Measurements from ENCODE around the gene TRMT112. TPM values are rescaled to one million over a fixed set of nuclear protein-coding genes. Genes with fewer than 3 reads are reported as not detected.

Gene TRMT112
- total RNA-seq, 1 donor from 2014 or later = 257 TPM

GRCh38 chr11:64331569-64332371 is 14.4 kb upstream of the TRMT112 start:
- peaks cover 7% of the 10 kb centered on the region for H3K27me3 Mint-ChIP-seq (ENCODE audit: insufficient read depth, low read depth)
- Histone ChIP-seq H3K27me3 (no peaks in the 10 kb centered on the region), H3K9ac (no peak overlapping the region), H2AFZ (replicated peaks) (no peak overlapping the region), H3K27ac (no peak overlapping the region), H3K79me2 (ENCODE audit: low read depth) (no peaks in the 10 kb centered on the region), H3K36me3 (no peaks in the 10 kb centered on the region), H3K4me1 (no peaks in the 10 kb centered on the region), H3K4me3 (no peak overlapping the region), H3K4me2 (no peak overlapping the region), H3F3A (ENCODE audit: low read depth) (peaks cover 6% of the 10 kb centered on the region), H3K9me3 (ENCODE audit: low read depth) (no peaks in the 10 kb centered on the region), H4K20me1 (ENCODE audit: low read depth) (no peaks in the 10 kb centered on the region)
- no peak overlapping the region for H3K4me3 Mint-ChIP-seq
- no peaks in the 10 kb centered on the region for H3K36me3 Mint-ChIP-seq
- H3K27ac Mint-ChIP-seq = peak overlapping the region; percentile 1
- no peaks in the 10 kb centered on the region for H3K9me3 Mint-ChIP-seq
- H3K4me1 Mint-ChIP-seq = peaks cover 5% of the 10 kb centered on the region
- DNase-seq (ENCODE audit: low spot score) = no peak
- TF ChIP-seq CTCF (IDR thresholded peaks at IDR 0.05) (peak; percentile 37), EZH2phosphoT487 (IDR thresholded peaks at IDR 0.05) (no peak)

- H3K4me1 Mint-ChIP-seq = peaks cover 5% of the 10 kb centered on the region
Observed at GRCh38 chr11:64330888-64331287, 13.5 kb upstream of the TRMT112 start.

GRCh38 chr11:64327993-64328392 is 10.6 kb upstream of the TRMT112 start:
- Mint-ChIP-seq H3K27ac (no peak overlapping the region), H3K27me3 (ENCODE audit: insufficient read depth, low read depth) (peaks cover 9% of the 10 kb centered on the region), H3K4me1 (no peaks in the 10 kb centered on the region), H3K36me3 (no peaks in the 10 kb centered on the region), H3K4me3 (no peak overlapping the region), H3K9me3 (peaks cover 2% of the 10 kb centered on the region)
- Histone ChIP-seq H4K20me1 (ENCODE audit: low read depth) (no peaks in the 10 kb centered on the region), H3K4me1 (no peaks in the 10 kb centered on the region), H3F3A (ENCODE audit: low read depth) (peaks cover 6% of the 10 kb centered on the region), H3K4me2 (no peak overlapping the region), H3K27me3 (no peaks in the 10 kb centered on the region), H3K79me2 (ENCODE audit: low read depth) (no peaks in the 10 kb centered on the region), H3K36me3 (no peaks in the 10 kb centered on the region), H3K9me3 (ENCODE audit: low read depth) (no peaks in the 10 kb centered on the region), H3K27ac (no peak overlapping the region), H3K9ac (no peak overlapping the region), H2AFZ (replicated peaks) (no peak overlapping the region), H3K4me3 (no peak overlapping the region)
- DNase-seq (ENCODE audit: low spot score) = no peak
- no peak for TF ChIP-seq EZH2phosphoT487 (IDR thresholded peaks at IDR 0.05)

More at GRCh38 chr11:64330888-64331287, 13.5 kb upstream of the TRMT112 start:
- Histone ChIP-seq H3K79me2 (ENCODE audit: low read depth) (no peaks in the 10 kb centered on the region), H2AFZ (replicated peaks) (no peak overlapping the region), H3K27ac (no peak overlapping the region), H3K27me3 (no peaks in the 10 kb centered on the region), H3K4me3 (no peak overlapping the region), H3K9ac (no peak overlapping the region), H3K4me1 (no peaks in the 10 kb centered on the region), H3K4me2 (no peak overlapping the region), H3F3A (ENCODE audit: low read depth) (peaks cover 6% of the 10 kb centered on the region), H4K20me1 (ENCODE audit: low read depth) (no peaks in the 10 kb centered on the region), H3K9me3 (ENCODE audit: low read depth) (no peaks in the 10 kb centered on the region), H3K36me3 (no peaks in the 10 kb centered on the region)
- H3K4me3 Mint-ChIP-seq = no peak overlapping the region
- H3K36me3 Mint-ChIP-seq = no peaks in the 10 kb centered on the region
- DNase-seq (ENCODE audit: low spot score) = no peak
- no peak overlapping the region for H3K27ac Mint-ChIP-seq
- H3K27me3 Mint-ChIP-seq (ENCODE audit: insufficient read depth, low read depth) = peaks cover 7% of the 10 kb centered on the region
- peaks cover 2% of the 10 kb centered on the region for H3K9me3 Mint-ChIP-seq
- TF ChIP-seq CTCF (IDR thresholded peaks at IDR 0.05) (no peak), EZH2 (IDR thresholded peaks at IDR 0.05) (no peak), EZH2phosphoT487 (IDR thresholded peaks at IDR 0.05) (no peak)

- Histone ChIP-seq H3K4me1 (no peaks in the 10 kb centered on the region), H3K4me3 (no peak overlapping the region), H3K36me3 (no peaks in the 10 kb centered on the region), H3K4me2 (no peak overlapping the region), H3K9ac (no peak overlapping the region), H3F3A (ENCODE audit: low read depth) (peaks cover 6% of the 10 kb centered on the region), H2AFZ (replicated peaks) (no peak overlapping the region), H3K27me3 (no peaks in the 10 kb centered on the region), H3K9me3 (ENCODE audit: low read depth) (no peaks in the 10 kb centered on the region), H3K27ac (no peak overlapping the region), H3K79me2 (ENCODE audit: low read depth) (no peaks in the 10 kb centered on the region), H4K20me1 (ENCODE audit: low read depth) (no peaks in the 10 kb centered on the region)
- no peaks in the 10 kb centered on the region for H3K36me3 Mint-ChIP-seq
- TF ChIP-seq EZH2phosphoT487 (IDR thresholded peaks at IDR 0.05) = no peak
- no peak for TF ChIP-seq EZH2 (IDR thresholded peaks at IDR 0.05)
- no peak for TF ChIP-seq CTCF (IDR thresholded peaks at IDR 0.05)
- no peak for DNase-seq (ENCODE audit: low spot score)
- H3K27ac Mint-ChIP-seq = no peak overlapping the region
- no peak overlapping the region for H3K4me3 Mint-ChIP-seq
- no peaks in the 10 kb centered on the region for H3K4me1 Mint-ChIP-seq
- peaks cover 2% of the 10 kb centered on the region for H3K9me3 Mint-ChIP-seq
- peaks cover 9% of the 10 kb centered on the region for H3K27me3 Mint-ChIP-seq (ENCODE audit: insufficient read depth, low read depth)
Observed at GRCh38 chr11:64327375-64327774, 10.0 kb upstream of the TRMT112 start.
